SK-N-SH (cell line): Measurements from ENCODE around the gene STX18.

ENCODE experiments used
- EZH2phosphoT487 ChIP-seq: fragments of 200-600 bp; sonication (generic); IDR thresholded peaks from 2 replicates; pipeline ENCODE4 v1.6.1; 2017; ENCODE audit warnings: low read depth, mixed run types, mild to moderate bottlenecking, antibody characterized with exemption, moderate library complexity, borderline replicate concordance
- TF ChIP-seq, protein P1 (sequence below): fragments of 200-600 bp; sonication (generic); IDR thresholded peaks from 2 replicates; pipeline ENCODE4 v1.6.1; 2017; ENCODE audit warnings: antibody characterized with exemption, mild to moderate bottlenecking, moderate library complexity
- TF ChIP-seq, protein P2 (sequence below): fragments of 150-350 bp; IDR thresholded peaks from 2 replicates; pipeline ENCODE4 v1.6.1; 2017; ENCODE audit warnings: antibody characterized with exemption, low read length, low read depth, borderline replicate concordance

DNA sequence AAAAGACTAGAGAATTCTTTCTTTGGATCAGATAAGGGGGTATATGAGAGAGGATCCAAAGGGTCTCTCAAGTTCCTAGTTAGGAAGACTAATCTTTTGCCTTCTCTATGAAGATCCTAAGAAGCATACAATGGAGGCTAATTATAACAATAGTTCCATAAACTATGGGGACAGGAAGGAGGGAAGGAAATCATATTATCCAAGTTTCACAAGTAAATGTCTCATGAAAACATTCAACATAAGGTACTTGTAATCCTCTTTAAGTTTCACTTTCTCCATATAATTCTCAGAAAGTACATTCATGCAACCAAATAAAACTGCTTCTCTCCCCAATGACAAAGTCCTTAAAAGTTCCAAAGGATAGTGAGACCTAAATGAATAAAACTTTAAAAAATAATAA is 27.1 kb downstream of the STX18 start:
- TF ChIP-seq, protein P1, sequence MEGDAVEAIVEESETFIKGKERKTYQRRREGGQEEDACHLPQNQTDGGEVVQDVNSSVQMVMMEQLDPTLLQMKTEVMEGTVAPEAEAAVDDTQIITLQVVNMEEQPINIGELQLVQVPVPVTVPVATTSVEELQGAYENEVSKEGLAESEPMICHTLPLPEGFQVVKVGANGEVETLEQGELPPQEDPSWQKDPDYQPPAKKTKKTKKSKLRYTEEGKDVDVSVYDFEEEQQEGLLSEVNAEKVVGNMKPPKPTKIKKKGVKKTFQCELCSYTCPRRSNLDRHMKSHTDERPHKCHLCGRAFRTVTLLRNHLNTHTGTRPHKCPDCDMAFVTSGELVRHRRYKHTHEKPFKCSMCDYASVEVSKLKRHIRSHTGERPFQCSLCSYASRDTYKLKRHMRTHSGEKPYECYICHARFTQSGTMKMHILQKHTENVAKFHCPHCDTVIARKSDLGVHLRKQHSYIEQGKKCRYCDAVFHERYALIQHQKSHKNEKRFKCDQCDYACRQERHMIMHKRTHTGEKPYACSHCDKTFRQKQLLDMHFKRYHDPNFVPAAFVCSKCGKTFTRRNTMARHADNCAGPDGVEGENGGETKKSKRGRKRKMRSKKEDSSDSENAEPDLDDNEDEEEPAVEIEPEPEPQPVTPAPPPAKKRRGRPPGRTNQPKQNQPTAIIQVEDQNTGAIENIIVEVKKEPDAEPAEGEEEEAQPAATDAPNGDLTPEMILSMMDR, result no peak
- TF ChIP-seq, protein P2, sequence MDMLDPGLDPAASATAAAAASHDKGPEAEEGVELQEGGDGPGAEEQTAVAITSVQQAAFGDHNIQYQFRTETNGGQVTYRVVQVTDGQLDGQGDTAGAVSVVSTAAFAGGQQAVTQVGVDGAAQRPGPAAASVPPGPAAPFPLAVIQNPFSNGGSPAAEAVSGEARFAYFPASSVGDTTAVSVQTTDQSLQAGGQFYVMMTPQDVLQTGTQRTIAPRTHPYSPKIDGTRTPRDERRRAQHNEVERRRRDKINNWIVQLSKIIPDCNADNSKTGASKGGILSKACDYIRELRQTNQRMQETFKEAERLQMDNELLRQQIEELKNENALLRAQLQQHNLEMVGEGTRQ, result no peak
- TF ChIP-seq EZH2phosphoT487, result no peak
